Measurements from ENCODE around the gene PACRGL. TPM values are rescaled to one million over a fixed set of nuclear protein-coding genes. Genes with fewer than 3 reads are reported as not detected.
"Not testable (repeated sequence)": the region's sequence is repeated elsewhere in the genome, so short reads cannot be mapped to it uniquely, and the experiment has no call there.

The PACRGL gene
- total RNA-seq, 1 donor from 2014 or later, result 10.9 TPM

- H3K27ac Mint-ChIP-seq (ENCODE audit: unreplicated experiment), result no peak overlapping the region
- no peaks in the 10 kb centered on the region for H3K4me1 Mint-ChIP-seq (ENCODE audit: low read depth, unreplicated experiment)
- no peak for DNase-seq
- H3K9me3 Mint-ChIP-seq (ENCODE audit: unreplicated experiment), result no peaks in the 10 kb centered on the region
- H3K36me3 Mint-ChIP-seq (ENCODE audit: unreplicated experiment), result peaks cover 3% of the 10 kb centered on the region
- TF ChIP-seq CTCF (IDR thresholded peaks at IDR 0.05; ENCODE audit: partially characterized antibody, unreplicated experiment), result no peak
- peaks cover 2% of the 10 kb centered on the region for H3K27me3 Mint-ChIP-seq (ENCODE audit: unreplicated experiment)
- no peak overlapping the region for H3K4me3 Mint-ChIP-seq (ENCODE audit: unreplicated experiment)
Observed at GRCh38 chr4:20711335-20711734, 11.1 kb downstream of the PACRGL start.

- Mint-ChIP-seq H3K4me1 (ENCODE audit: low read depth, unreplicated experiment) (no peaks in the 10 kb centered on the region), H3K27me3 (ENCODE audit: unreplicated experiment) (no peaks in the 10 kb centered on the region), H3K9me3 (ENCODE audit: unreplicated experiment) (peaks cover 2% of the 10 kb centered on the region), H3K4me3 (ENCODE audit: unreplicated experiment) (no peak overlapping the region), H3K36me3 (ENCODE audit: unreplicated experiment) (peaks cover 36% of the 10 kb centered on the region), H3K27ac (ENCODE audit: unreplicated experiment) (no peak overlapping the region)
- no peak for DNase-seq
- no peak for TF ChIP-seq CTCF (IDR thresholded peaks at IDR 0.05; ENCODE audit: partially characterized antibody, unreplicated experiment)
Observed at GRCh38 chr4:20723019-20723418, 22.8 kb downstream of the PACRGL start.

- peaks cover 2% of the 10 kb centered on the region for H3K9me3 Mint-ChIP-seq (ENCODE audit: unreplicated experiment)
- no peaks in the 10 kb centered on the region for H3K27me3 Mint-ChIP-seq (ENCODE audit: unreplicated experiment)
- H3K4me1 Mint-ChIP-seq (ENCODE audit: low read depth, unreplicated experiment), result no peaks in the 10 kb centered on the region
- DNase-seq, result no peak
- no peak overlapping the region for H3K4me3 Mint-ChIP-seq (ENCODE audit: unreplicated experiment)
- no peak for TF ChIP-seq CTCF (IDR thresholded peaks at IDR 0.05; ENCODE audit: partially characterized antibody, unreplicated experiment)
- H3K27ac Mint-ChIP-seq (ENCODE audit: unreplicated experiment), result no peak overlapping the region
- H3K36me3 Mint-ChIP-seq (ENCODE audit: unreplicated experiment), result peaks cover 34% of the 10 kb centered on the region
Observed at GRCh38 chr4:20723463-20723862, 23.2 kb downstream of the PACRGL start.

GRCh38 chr4:20724915-20725314 is 24.7 kb downstream of the PACRGL start:
- TF ChIP-seq CTCF (IDR thresholded peaks at IDR 0.05; ENCODE audit: partially characterized antibody, unreplicated experiment), result no peak
- H3K27ac Mint-ChIP-seq (ENCODE audit: unreplicated experiment), result no peak overlapping the region
- H3K4me3 Mint-ChIP-seq (ENCODE audit: unreplicated experiment), result no peak overlapping the region
- H3K36me3 Mint-ChIP-seq (ENCODE audit: unreplicated experiment), result peaks cover 25% of the 10 kb centered on the region
- no peaks in the 10 kb centered on the region for H3K4me1 Mint-ChIP-seq (ENCODE audit: low read depth, unreplicated experiment)
- no peak for DNase-seq
- peaks cover 2% of the 10 kb centered on the region for H3K9me3 Mint-ChIP-seq (ENCODE audit: unreplicated experiment)
- no peaks in the 10 kb centered on the region for H3K27me3 Mint-ChIP-seq (ENCODE audit: unreplicated experiment)

GRCh38 chr4:20735931-20736330 is 35.7 kb downstream of the PACRGL start:
- Mint-ChIP-seq H3K27me3 (ENCODE audit: unreplicated experiment) (peaks cover 2% of the 10 kb centered on the region), H3K9me3 (ENCODE audit: unreplicated experiment) (peaks cover 17% of the 10 kb centered on the region), H3K27ac (ENCODE audit: unreplicated experiment) (no peak overlapping the region), H3K4me1 (ENCODE audit: low read depth, unreplicated experiment) (no peaks in the 10 kb centered on the region), H3K36me3 (ENCODE audit: unreplicated experiment) (peaks cover 30% of the 10 kb centered on the region), H3K4me3 (ENCODE audit: unreplicated experiment) (no peak overlapping the region)
- no peak for DNase-seq
- no peak for TF ChIP-seq CTCF (IDR thresholded peaks at IDR 0.05; ENCODE audit: partially characterized antibody, unreplicated experiment)

- not testable (repeated sequence) for H3K36me3 Mint-ChIP-seq (ENCODE audit: unreplicated experiment); H3K4me1 Mint-ChIP-seq (ENCODE audit: low read depth, unreplicated experiment); H3K27me3 Mint-ChIP-seq (ENCODE audit: unreplicated experiment); H3K4me3 Mint-ChIP-seq (ENCODE audit: unreplicated experiment); H3K27ac Mint-ChIP-seq (ENCODE audit: unreplicated experiment); H3K9me3 Mint-ChIP-seq (ENCODE audit: unreplicated experiment); DNase-seq
Observed at GRCh38 chr4:20746000-20746399, 45.7 kb downstream of the PACRGL start.
